Retinal pigment epithelial cell (primary cell): ENCODE results near the gene PARD3.

Source experiments
- DNase-seq: peaks from one replicate; pipeline ENCODE4 v3.0.0-alpha.2; 2010; ENCODE audit warnings: low read depth
- H3K4me3 ChIP-seq: 2 replicates; pipeline ENCODE4 v1.5.1; 2011; ENCODE audit warnings: mild to moderate bottlenecking, low read length, control low read depth, moderate library complexity
- TF ChIP-seq, protein P1 (sequence below): conservative IDR thresholded peaks from 2 replicates; pipeline ENCODE4 v1.5.1; 2011; ENCODE audit warnings: low read depth, low read length, control low read depth, inconsistent platforms

Gene PARD3

DNA sequence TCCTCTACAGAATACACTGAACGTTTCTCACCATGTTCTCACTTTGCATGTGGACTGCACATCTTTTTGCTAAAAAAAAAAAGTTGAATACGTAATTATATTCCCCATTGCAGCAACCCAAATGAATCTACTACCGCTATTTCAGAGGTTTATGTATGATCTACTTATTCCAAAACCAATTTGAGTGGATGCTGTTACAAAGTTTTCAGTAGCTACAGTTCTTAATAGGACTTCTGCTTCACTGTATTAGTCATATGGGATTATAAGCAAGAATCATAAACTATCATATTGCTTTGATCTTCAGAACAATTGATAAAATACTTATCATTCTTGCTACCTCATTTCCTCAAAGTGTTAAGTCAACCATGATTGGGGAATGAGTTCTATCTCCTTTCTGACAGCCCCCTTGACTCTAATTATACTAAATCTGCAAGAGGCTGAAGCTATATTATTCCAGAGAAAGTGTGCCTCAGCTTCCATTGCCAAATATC lies 257.0 kb downstream of the PARD3 start:
- TF ChIP-seq, protein P1, sequence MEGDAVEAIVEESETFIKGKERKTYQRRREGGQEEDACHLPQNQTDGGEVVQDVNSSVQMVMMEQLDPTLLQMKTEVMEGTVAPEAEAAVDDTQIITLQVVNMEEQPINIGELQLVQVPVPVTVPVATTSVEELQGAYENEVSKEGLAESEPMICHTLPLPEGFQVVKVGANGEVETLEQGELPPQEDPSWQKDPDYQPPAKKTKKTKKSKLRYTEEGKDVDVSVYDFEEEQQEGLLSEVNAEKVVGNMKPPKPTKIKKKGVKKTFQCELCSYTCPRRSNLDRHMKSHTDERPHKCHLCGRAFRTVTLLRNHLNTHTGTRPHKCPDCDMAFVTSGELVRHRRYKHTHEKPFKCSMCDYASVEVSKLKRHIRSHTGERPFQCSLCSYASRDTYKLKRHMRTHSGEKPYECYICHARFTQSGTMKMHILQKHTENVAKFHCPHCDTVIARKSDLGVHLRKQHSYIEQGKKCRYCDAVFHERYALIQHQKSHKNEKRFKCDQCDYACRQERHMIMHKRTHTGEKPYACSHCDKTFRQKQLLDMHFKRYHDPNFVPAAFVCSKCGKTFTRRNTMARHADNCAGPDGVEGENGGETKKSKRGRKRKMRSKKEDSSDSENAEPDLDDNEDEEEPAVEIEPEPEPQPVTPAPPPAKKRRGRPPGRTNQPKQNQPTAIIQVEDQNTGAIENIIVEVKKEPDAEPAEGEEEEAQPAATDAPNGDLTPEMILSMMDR: no peak
- no peak overlapping the region for H3K4me3 ChIP-seq
- DNase-seq: no peak

DNA sequence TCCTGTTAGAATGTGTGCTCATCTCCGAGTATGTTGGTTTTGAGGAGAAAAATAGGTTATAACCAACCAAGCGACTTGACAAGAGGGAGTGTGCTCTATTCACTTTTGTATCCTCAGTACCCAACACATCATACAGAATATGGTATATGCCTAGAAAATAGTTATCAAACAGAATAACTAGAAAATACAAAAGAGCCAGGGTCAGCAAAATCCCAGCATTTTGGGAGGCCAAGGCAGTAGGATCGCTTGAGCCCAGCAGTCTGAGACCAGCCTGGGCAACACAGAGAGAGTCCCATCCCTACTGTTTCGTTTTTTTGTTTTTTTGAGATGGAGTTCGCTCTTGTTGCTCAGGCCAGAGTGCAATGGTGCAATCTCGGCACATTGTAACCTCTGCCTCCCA lies 257.9 kb downstream of the PARD3 start:
- no peak for DNase-seq
- TF ChIP-seq, protein P1: no peak
- H3K4me3 ChIP-seq: no peak overlapping the region

DNA sequence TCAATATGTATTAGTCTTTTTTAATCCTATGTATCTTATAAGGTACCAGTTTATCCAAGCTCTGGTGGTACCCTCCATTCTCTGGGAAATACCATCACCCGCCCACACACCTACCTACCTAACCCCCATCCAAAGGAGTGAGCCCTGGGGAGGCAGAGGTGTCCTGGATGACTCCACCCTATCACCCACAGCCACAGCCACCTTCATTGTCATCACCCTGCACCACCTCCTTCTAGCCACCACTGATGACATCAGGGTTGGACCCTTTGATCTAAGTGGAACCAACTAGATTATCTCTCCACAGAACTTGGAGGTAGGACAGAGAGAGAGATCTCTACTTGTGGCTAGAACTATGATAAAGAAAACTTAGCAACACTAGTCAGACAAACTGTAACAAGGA lies 259.4 kb downstream of the PARD3 start:
- TF ChIP-seq, protein P1: no peak
- H3K4me3 ChIP-seq: no peak overlapping the region
- no peak for DNase-seq

DNA sequence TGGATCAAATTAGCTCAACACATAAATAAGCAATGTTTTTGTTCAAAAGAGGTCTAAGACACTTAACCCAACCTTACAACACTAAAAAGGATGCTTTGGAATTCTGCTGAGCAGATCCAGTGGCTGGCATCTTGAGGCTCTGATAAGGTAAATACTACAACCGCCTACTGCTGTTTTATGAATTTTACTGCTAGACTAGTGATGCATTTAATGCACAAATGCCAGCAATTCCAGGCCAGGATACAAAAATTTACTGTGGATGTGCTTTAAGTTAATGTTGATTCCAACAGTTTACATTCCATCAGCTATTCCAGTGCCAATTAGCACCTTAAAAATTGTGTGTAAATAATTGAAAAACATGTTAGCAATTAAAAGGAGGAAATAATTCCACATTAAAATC lies 261.3 kb downstream of the PARD3 start:
- no peak for DNase-seq
- TF ChIP-seq, protein P1: no peak
- H3K4me3 ChIP-seq: no peak overlapping the region

DNA sequence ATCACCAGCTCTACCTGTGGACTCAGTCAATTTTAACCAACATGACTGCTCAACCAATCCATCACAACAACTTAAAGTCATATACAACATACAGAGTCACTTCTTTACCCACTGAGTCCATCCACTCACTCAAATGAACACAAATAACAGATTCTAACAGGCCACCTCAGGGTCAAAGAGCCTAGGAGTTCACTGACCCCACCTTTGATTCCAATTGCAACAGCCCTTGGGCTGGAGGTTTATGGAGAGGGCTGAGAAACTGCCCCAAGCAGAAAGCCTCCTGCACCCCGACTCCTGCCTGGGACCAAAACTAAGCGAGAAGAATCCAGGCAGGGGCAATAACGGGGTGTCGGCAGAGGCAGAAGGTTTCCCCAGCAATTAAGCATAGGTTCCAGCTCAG lies 263.8 kb downstream of the PARD3 start:
- TF ChIP-seq, protein P1: no peak
- no peak for DNase-seq
- no peak overlapping the region for H3K4me3 ChIP-seq

DNA sequence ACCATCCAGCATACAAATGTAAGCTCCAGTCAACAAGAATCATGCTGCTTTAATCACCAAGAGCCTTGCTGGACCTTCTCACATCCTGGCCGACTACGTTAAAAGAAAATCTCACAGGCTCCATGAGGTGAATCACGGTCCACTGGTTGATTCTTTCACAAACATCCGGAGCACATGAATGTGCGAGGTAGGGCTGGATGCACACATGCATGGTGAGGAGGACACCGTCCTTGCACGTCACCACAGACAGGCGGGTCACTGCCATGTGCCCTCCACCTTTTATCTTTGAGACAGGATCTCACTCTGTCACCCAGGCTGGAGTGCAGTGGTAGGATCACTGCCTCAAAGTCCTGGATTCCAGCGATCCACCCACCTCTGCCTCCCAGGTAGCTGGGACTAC lies 265.1 kb downstream of the PARD3 start:
- no peak for DNase-seq
- H3K4me3 ChIP-seq: no peak overlapping the region
- TF ChIP-seq, protein P1: no peak

DNA sequence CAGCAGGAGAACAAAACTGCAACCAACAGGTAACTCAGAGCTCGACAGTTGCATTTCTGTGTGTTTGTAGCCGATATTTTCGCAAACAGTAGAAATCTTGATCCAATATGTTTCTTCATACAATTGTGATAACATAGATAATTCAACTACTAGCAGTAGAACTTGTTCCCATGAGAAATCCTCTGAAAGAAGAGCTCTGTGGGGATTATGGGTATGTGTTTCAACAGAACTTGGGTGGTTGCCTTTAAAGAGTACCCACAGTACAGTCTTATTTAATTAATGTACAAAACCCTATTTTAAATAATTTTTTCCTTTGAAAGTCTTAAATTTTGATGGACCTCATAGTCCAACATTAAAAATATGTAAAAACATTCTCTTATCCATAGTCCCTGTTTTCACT lies 266.1 kb downstream of the PARD3 start:
- TF ChIP-seq, protein P1: no peak
- no peak overlapping the region for H3K4me3 ChIP-seq
- DNase-seq: no peak
